Vagina (tissue), 2 donors: ENCODE measurements around the gene ELOVL6. TPM values are rescaled to one million over a fixed set of nuclear protein-coding genes. Genes with fewer than 3 reads are reported as not detected.
"Not testable (repeated sequence)": the region's sequence is repeated elsewhere in the genome, so short reads cannot be mapped to it uniquely, and the experiment has no call there.

ENCODE experiments used
- DNase-seq, 2 donors: peaks; one replicate each; pipeline ENCODE4 v3.0.0-alpha.2; 2017; ENCODE audit errors: extremely low spot score in 2 of 2
- H3K27ac ChIP-seq: fragments of 200-600 bp; sonication (generic); one replicate; pipeline ENCODE4 v1.5.1; 2019
- H3K27me3 ChIP-seq: fragments of 200-600 bp; sonication (generic); one replicate; pipeline ENCODE4 v1.5.1; 2019
- H3K36me3 ChIP-seq, 2 donors: fragments of 200-600 bp; sonication (generic); one replicate each; pipeline ENCODE4 v1.5.1; 2017 to 2019
- H3K4me1 ChIP-seq: fragments of 200-600 bp; sonication (generic); one replicate; pipeline ENCODE4 v1.5.1; 2019
- H3K4me3 ChIP-seq, 2 donors: fragments of 200-600 bp; sonication (generic); 1 replicate in 1 of 2; 2 replicates in 1 of 2; pipeline ENCODE4 v1.5.1; 2016 to 2019
- H3K9me3 ChIP-seq: fragments of 200-600 bp; sonication (generic); one replicate; pipeline ENCODE4 v1.5.1; 2019
- POLR2A ChIP-seq, 2 donors: fragments of 450-650 bp; IDR thresholded peaks; one replicate each; pipeline ENCODE4 v1.6.1; 2017; ENCODE audit warnings: antibody characterized with exemption in 2 of 2, mild to moderate bottlenecking in 2 of 2, moderate library complexity in 2 of 2
- POLR2AphosphoS5 ChIP-seq, 2 donors: sonication (generic); formaldehyde crosslinking; IDR thresholded peaks; one replicate each; pipeline ENCODE4 v1.9.0; 2017; ENCODE audit warnings: antibody characterized with exemption in 2 of 2, mild to moderate bottlenecking in 2 of 2, low read depth in 1 of 2; ENCODE audit not compliant: insufficient read depth in 1 of 2
- intact Hi-C: fragments of 100-400 bp; cut with DNase I; formaldehyde crosslinking; loops from one replicate; pipeline ENCODE4 v1.15.1; 2023
- total RNA-seq: library from RNA; depleted of rRNA; stranded (reverse); fragments of >200 nt; gene quantifications from one replicate; pipeline ENCODE4 v1.2.3, GENCODE V29; 2016
- TF ChIP-seq, protein P1 (sequence below), 3 experiments: fragments of 450-650 bp in 2 of 3; fragments of 200-600 bp in 1 of 3; sonication (generic) in 1 of 3; IDR thresholded peaks; one replicate each; pipeline ENCODE4 v1.5.1; 2017 to 2019; ENCODE audit warnings: antibody characterized with exemption in 3 of 3, mild to moderate bottlenecking in 2 of 3, moderate library complexity in 2 of 3

ELOVL6 gene
- total RNA-seq, 1 donor from 2014 or later: 9.1 TPM

- no peaks in the 10 kb centered on the region for H3K9me3 ChIP-seq
- H3K4me3 ChIP-seq: no peak overlapping the region
- TF ChIP-seq, protein P1, sequence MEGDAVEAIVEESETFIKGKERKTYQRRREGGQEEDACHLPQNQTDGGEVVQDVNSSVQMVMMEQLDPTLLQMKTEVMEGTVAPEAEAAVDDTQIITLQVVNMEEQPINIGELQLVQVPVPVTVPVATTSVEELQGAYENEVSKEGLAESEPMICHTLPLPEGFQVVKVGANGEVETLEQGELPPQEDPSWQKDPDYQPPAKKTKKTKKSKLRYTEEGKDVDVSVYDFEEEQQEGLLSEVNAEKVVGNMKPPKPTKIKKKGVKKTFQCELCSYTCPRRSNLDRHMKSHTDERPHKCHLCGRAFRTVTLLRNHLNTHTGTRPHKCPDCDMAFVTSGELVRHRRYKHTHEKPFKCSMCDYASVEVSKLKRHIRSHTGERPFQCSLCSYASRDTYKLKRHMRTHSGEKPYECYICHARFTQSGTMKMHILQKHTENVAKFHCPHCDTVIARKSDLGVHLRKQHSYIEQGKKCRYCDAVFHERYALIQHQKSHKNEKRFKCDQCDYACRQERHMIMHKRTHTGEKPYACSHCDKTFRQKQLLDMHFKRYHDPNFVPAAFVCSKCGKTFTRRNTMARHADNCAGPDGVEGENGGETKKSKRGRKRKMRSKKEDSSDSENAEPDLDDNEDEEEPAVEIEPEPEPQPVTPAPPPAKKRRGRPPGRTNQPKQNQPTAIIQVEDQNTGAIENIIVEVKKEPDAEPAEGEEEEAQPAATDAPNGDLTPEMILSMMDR (IDR thresholded peaks at IDR 0.05): no peak
- intact Hi-C loops: no loop called here
- no peaks in the 10 kb centered on the region for H3K4me1 ChIP-seq
- no peak overlapping the region for H3K27ac ChIP-seq
- no peaks in the 10 kb centered on the region for H3K27me3 ChIP-seq
- no peaks in the 10 kb centered on the region for H3K36me3 ChIP-seq
- DNase-seq: no peak
These were observed 33.5 kb upstream of the ELOVL6 start for GRCh38 chr4:110231869-110232268.

DNA sequence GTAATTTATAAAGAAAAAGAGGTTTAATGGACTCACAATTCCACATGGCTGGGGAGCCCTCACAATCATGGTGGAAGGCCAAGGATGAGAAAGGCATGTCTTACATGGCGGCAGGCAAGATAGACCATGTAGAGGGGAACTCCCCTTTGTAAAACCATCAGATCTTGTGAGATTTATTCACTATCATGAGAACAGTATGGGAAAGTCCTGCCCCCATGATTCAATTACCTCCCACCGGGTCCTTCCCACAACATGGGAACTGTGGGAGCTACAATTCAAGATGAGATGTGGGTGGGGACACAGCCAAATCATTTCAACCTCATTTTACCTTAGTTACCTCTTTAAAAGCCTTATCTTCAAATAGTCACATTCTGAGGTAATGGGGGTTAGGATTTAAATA, 30.9 kb upstream of the ELOVL6 start:
- TF ChIP-seq, protein P1 (IDR thresholded peaks at IDR 0.05): no peak
- TF ChIP-seq POLR2AphosphoS5 (IDR thresholded peaks at IDR 0.05; ENCODE audit: insufficient read depth in 1 of 2, low read depth in 1 of 2): no peak
- TF ChIP-seq POLR2A (IDR thresholded peaks at IDR 0.05): no peak
- intact Hi-C loops: no loop called here
- Histone ChIP-seq H3K4me1 (no peaks in the 10 kb centered on the region), H3K27ac (no peak overlapping the region), H3K27me3 (no peaks in the 10 kb centered on the region), H3K36me3 (no peaks in the 10 kb centered on the region), H3K4me3 (no peak overlapping the region), H3K9me3 (no peaks in the 10 kb centered on the region)
- DNase-seq: no peak

DNA sequence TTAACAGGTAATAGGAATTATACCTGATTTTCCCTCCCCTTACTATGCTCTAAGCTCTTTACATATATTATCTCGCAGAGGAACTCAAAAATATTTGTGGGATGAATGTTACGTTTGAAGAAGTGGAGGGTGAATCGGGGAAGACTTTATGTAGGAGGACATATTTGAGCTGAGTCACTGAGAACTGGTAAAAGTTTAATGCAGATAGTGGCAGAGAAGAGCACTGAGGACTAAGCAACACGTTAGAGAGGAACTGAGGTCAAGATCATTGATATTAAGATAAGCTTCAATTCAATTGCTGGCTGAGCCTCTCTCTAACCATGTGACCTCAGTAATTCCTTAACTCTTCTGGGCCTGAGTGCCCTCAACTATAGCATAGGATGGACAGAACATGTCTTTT, 26.4 kb upstream of the ELOVL6 start:
- Histone ChIP-seq H3K9me3 (no peaks in the 10 kb centered on the region), H3K4me3 (no peak overlapping the region), H3K27ac (no peak overlapping the region), H3K4me1 (no peaks in the 10 kb centered on the region), H3K36me3 (no peaks in the 10 kb centered on the region), H3K27me3 (no peaks in the 10 kb centered on the region)
- intact Hi-C loops: no loop called here
- DNase-seq: no peak
- TF ChIP-seq, protein P1 (IDR thresholded peaks at IDR 0.05): no peak
- no peak for TF ChIP-seq POLR2A (IDR thresholded peaks at IDR 0.05)
- TF ChIP-seq POLR2AphosphoS5 (IDR thresholded peaks at IDR 0.05; ENCODE audit: insufficient read depth in 1 of 2, low read depth in 1 of 2): no peak

DNA sequence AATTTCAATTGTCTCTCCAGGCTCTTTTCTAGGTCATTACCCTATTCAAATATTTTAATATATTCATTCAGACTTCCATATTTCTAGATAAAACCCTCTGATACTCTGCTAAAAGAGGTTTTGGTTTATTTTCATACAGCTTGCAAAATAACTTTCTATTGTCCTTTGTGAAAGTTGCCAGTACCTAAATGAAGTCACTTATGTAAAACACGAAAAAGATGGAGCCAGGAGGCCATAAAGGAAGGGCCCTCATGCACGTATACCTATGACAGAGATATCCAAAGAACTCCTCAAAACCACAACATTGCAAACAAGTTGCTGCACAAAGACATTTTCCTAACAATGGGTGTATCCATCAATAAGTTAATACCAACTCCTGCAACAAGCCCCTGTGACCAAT, 25.7 kb upstream of the ELOVL6 start:
- DNase-seq: no peak
- Histone ChIP-seq H3K36me3 (no peaks in the 10 kb centered on the region), H3K27me3 (no peaks in the 10 kb centered on the region), H3K27ac (no peak overlapping the region), H3K4me1 (no peaks in the 10 kb centered on the region), H3K9me3 (no peaks in the 10 kb centered on the region), H3K4me3 (no peak overlapping the region)
- intact Hi-C loops: no loop called here
- TF ChIP-seq POLR2AphosphoS5 (IDR thresholded peaks at IDR 0.05; ENCODE audit: insufficient read depth in 1 of 2, low read depth in 1 of 2) (no peak), POLR2A (IDR thresholded peaks at IDR 0.05) (no peak)
- TF ChIP-seq, protein P1 (IDR thresholded peaks at IDR 0.05): no peak

GRCh38 chr4:110218935-110219334, 20.5 kb upstream of the ELOVL6 start:
- intact Hi-C loops, H3K4me3 ChIP-seq, H3K27me3 ChIP-seq, H3K27ac ChIP-seq, H3K9me3 ChIP-seq, H3K36me3 ChIP-seq, DNase-seq, H3K4me1 ChIP-seq: not testable (repeated sequence)

DNA sequence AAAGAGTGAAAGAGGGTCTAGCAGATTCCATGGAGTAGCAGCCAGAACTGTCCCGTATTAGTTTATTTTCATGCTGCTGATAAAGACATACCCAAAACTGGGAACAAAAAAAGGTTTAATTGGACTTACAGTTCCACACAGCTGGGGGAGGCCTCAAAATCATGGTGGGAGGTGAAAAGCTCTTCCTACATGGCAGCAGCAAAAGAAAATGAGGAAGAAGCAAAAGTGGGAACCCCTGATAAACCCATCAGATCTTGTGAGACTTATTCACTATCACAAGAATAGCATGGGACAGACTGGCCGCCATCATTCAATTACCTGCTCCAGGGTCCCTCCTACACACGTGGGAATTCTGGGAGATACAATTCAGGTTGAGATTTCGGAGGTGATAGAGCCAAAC, 18.8 kb upstream of the ELOVL6 start:
- not testable (repeated sequence) for H3K9me3 ChIP-seq

More for the DNA sequence above, 18.8 kb upstream of the ELOVL6 start:
- H3K27ac ChIP-seq, intact Hi-C loops, DNase-seq, H3K4me1 ChIP-seq, H3K36me3 ChIP-seq, H3K27me3 ChIP-seq, H3K4me3 ChIP-seq: not testable (repeated sequence)
